ENCODE results near the gene OR1B1.

DNA sequence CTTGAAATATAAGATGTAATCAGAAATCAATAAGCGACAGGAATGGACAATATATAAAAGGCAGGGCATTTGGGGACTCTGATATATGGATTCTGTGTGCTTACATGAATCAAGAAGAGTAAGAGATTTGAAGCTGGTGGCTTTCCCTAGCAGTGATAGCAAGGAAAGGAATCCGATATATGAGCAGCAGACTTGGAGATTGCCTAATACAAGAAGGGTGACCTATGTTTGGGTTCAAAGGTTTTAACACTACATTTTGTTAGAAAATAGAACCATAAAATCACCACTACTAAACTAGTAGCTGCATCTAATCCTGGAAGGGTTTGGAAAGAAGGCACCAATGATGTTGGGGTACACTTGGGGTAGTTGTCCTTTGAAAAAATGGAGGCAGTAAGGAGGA, 15.1 kb upstream of the OR1B1 start:
- no peak for TF ChIP-seq CTCF (conservative IDR thresholded peaks at IDR 0.05; ENCODE audit: low read depth, low read length)
- TF ChIP-seq EZH2 (IDR thresholded peaks at IDR 0.05; ENCODE audit: borderline replicate concordance, low read depth, low read length, poor library complexity, severe bottlenecking): no peak
